Measurements from ENCODE around the gene AUTS2.

AUTS2 gene

DNA sequence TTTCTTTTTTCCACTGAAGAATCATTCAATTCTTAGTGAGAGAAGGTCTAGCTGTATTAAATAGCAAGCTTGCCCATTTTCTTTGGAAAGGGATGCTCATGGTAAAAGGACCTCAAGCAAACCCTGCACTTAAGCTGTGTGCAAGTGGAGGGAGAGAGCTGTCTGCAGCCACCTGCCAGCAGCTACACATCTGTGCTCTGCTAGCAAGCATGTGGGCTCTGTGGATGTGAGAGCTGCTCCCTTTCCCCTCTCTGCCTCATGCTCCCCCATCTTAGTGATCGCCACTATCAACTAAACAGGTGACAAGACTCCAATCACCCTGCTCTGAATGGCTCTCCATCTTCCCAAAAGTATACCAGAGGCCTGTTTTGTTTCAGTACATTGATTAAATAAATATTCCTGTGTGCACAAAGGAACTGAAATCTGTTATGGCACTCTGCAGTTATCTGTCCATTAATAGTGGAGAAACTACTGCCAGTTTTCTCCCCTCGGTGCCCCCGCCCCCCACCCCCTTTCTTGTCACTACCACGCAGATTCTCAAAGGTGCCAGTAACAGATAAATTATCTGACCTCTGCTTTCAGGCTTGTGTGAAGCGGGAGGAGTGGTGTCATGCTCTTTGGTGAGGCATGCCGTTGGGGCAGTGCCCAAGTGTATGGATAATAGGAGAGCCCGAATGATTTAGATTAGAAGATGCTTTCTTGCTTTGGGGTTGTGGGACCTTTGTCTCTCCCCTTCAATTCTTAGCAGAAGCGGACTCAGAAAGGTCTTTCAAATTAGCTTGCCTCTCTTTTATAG, 26.4 kb downstream of the AUTS2 start:
- H3K27ac ChIP-seq (ENCODE audit: low read length), result no peak overlapping the region

DNA sequence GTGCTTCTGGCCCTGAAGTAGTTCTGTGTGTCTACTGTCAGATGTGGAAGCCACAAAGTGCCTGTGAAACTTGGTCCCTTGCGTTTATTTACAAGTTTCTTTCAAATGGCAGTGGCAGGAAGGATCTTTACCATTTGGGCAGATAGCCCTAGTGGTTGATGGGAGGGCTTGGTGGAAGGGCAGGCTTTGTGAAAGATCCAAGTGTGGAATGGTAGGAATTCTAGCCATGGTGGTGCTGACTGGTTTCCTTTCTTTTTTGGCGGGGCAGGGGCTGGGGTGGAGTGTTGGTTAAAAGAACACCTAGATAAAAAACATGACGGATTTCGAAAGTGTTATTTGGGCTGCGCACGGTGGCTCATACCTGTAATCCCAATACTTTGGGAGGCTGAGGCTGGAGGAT, 27.0 kb downstream of the AUTS2 start:
- H3K4me3 ChIP-seq (ENCODE audit: low read length in 2 of 2), result no peak overlapping the region
- no peaks in the 10 kb centered on the region for H3K9me3 ChIP-seq (ENCODE audit: control insufficient read depth in 2 of 2, low read length in 2 of 2)
- no peaks in the 10 kb centered on the region for H3K36me3 ChIP-seq (ENCODE audit: control insufficient read depth in 2 of 2, insufficient read depth in 2 of 2, low read length in 2 of 2)
- H3K27ac ChIP-seq (ENCODE audit: low read length), result no peak overlapping the region
- H3K27me3 ChIP-seq (ENCODE audit: control insufficient read depth in 1 of 2, insufficient read depth in 2 of 2, low read length in 2 of 2), result no peaks in the 10 kb centered on the region
- no peak overlapping the region for H3K9ac ChIP-seq (ENCODE audit: low read length in 2 of 2)
- peaks cover 2% of the 10 kb centered on the region for H3K4me1 ChIP-seq (ENCODE audit: control insufficient read depth, insufficient read depth, low read length)

More for the DNA sequence above, 26.4 kb downstream of the AUTS2 start:
- H3K27me3 ChIP-seq (ENCODE audit: control insufficient read depth in 1 of 2, insufficient read depth in 2 of 2, low read length in 2 of 2), result no peaks in the 10 kb centered on the region
- H3K4me3 ChIP-seq (ENCODE audit: low read length in 2 of 2), result peak overlapping the region in 1 of 2 donors; percentile 10
- peaks cover 3% of the 10 kb centered on the region for H3K4me1 ChIP-seq (ENCODE audit: control insufficient read depth, insufficient read depth, low read length)
- no peaks in the 10 kb centered on the region for H3K36me3 ChIP-seq (ENCODE audit: control insufficient read depth in 2 of 2, insufficient read depth in 2 of 2, low read length in 2 of 2)
- H3K9ac ChIP-seq (ENCODE audit: low read length in 2 of 2), result no peak overlapping the region
- no peaks in the 10 kb centered on the region for H3K9me3 ChIP-seq (ENCODE audit: control insufficient read depth in 2 of 2, low read length in 2 of 2)

DNA sequence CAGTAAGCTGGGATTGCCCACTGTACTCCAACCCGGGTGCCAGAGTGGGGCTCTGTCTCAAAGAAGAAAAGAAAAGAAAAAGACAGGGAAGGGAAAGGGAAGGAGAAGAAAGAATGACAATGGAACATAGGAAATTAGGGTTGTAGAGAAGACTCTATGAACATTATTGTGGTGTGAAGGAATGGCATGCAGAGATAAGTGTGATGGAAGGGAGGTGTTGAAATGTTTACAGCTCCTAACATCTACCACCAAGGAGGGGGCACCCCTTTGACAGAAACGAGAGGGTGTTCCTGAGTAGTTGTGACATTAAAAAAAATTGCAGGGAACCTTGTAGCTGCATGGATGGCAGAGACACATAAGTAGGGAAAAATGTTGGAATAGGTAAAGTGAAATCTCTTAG, 27.5 kb downstream of the AUTS2 start:
- no peak overlapping the region for H3K27ac ChIP-seq (ENCODE audit: low read length)
- H3K4me3 ChIP-seq (ENCODE audit: low read length in 2 of 2), result no peak overlapping the region

DNA sequence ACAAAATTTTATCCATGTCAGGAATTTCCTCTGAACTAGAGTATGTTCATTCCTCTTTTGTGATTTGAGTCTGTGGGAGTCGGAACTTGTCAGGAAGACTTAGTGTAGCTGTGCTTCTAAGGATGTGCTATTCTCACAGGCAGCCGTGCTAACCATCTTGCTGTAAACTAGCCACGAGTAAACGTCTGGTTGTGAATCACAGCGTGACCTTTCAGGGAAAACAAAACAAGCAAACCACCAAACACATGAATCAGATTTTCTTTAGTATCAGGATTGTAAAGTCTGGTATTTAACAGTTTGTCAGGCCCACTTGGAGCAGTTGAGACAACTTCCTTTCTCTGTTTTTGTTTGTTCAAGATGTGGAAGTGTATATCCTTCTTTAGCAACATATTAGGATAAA, 32.0 kb downstream of the AUTS2 start:
- no peaks in the 10 kb centered on the region for H3K27me3 ChIP-seq (ENCODE audit: control insufficient read depth in 1 of 2, insufficient read depth in 2 of 2, low read length in 2 of 2)
- no peaks in the 10 kb centered on the region for H3K9me3 ChIP-seq (ENCODE audit: control insufficient read depth in 2 of 2, low read length in 2 of 2)
- peaks cover 2% of the 10 kb centered on the region for H3K4me1 ChIP-seq (ENCODE audit: control insufficient read depth, insufficient read depth, low read length)
- H3K36me3 ChIP-seq (ENCODE audit: control insufficient read depth in 2 of 2, insufficient read depth in 2 of 2, low read length in 2 of 2), result no peaks in the 10 kb centered on the region
- H3K27ac ChIP-seq (ENCODE audit: low read length), result no peak overlapping the region
- no peak overlapping the region for H3K9ac ChIP-seq (ENCODE audit: low read length in 2 of 2)
- no peak overlapping the region for H3K4me3 ChIP-seq (ENCODE audit: low read length in 2 of 2)

More for the DNA sequence above, 27.5 kb downstream of the AUTS2 start:
- Histone ChIP-seq H3K36me3 (ENCODE audit: control insufficient read depth in 2 of 2, insufficient read depth in 2 of 2, low read length in 2 of 2) (no peaks in the 10 kb centered on the region), H3K9ac (ENCODE audit: low read length in 2 of 2) (no peak overlapping the region), H3K4me1 (ENCODE audit: control insufficient read depth, insufficient read depth, low read length) (peaks cover 2% of the 10 kb centered on the region), H3K9me3 (ENCODE audit: control insufficient read depth in 2 of 2, low read length in 2 of 2) (no peaks in the 10 kb centered on the region), H3K27me3 (ENCODE audit: control insufficient read depth in 1 of 2, insufficient read depth in 2 of 2, low read length in 2 of 2) (no peaks in the 10 kb centered on the region)

- Histone ChIP-seq H3K4me1 (ENCODE audit: control insufficient read depth, insufficient read depth, low read length) (peaks cover 3% of the 10 kb centered on the region), H3K9me3 (ENCODE audit: control insufficient read depth in 2 of 2, low read length in 2 of 2) (no peaks in the 10 kb centered on the region), H3K27me3 (ENCODE audit: control insufficient read depth in 1 of 2, insufficient read depth in 2 of 2, low read length in 2 of 2) (no peaks in the 10 kb centered on the region), H3K27ac (ENCODE audit: low read length) (no peak overlapping the region), H3K36me3 (ENCODE audit: control insufficient read depth in 2 of 2, insufficient read depth in 2 of 2, low read length in 2 of 2) (no peaks in the 10 kb centered on the region), H3K4me3 (ENCODE audit: low read length in 2 of 2) (no peak overlapping the region), H3K9ac (ENCODE audit: low read length in 2 of 2) (no peak overlapping the region)
Measured at GRCh38 chr7:69631131-69631530, 32.9 kb downstream of the AUTS2 start.

- Histone ChIP-seq H3K27ac (ENCODE audit: low read length) (no peak overlapping the region), H3K9ac (ENCODE audit: low read length in 2 of 2) (no peak overlapping the region), H3K4me1 (ENCODE audit: control insufficient read depth, insufficient read depth, low read length) (peaks cover 3% of the 10 kb centered on the region), H3K27me3 (ENCODE audit: control insufficient read depth in 1 of 2, insufficient read depth in 2 of 2, low read length in 2 of 2) (no peaks in the 10 kb centered on the region), H3K4me3 (ENCODE audit: low read length in 2 of 2) (no peak overlapping the region), H3K9me3 (ENCODE audit: control insufficient read depth in 2 of 2, low read length in 2 of 2) (no peaks in the 10 kb centered on the region), H3K36me3 (ENCODE audit: control insufficient read depth in 2 of 2, insufficient read depth in 2 of 2, low read length in 2 of 2) (no peaks in the 10 kb centered on the region)
Measured at GRCh38 chr7:69632280-69632679, 34.0 kb downstream of the AUTS2 start.

DNA sequence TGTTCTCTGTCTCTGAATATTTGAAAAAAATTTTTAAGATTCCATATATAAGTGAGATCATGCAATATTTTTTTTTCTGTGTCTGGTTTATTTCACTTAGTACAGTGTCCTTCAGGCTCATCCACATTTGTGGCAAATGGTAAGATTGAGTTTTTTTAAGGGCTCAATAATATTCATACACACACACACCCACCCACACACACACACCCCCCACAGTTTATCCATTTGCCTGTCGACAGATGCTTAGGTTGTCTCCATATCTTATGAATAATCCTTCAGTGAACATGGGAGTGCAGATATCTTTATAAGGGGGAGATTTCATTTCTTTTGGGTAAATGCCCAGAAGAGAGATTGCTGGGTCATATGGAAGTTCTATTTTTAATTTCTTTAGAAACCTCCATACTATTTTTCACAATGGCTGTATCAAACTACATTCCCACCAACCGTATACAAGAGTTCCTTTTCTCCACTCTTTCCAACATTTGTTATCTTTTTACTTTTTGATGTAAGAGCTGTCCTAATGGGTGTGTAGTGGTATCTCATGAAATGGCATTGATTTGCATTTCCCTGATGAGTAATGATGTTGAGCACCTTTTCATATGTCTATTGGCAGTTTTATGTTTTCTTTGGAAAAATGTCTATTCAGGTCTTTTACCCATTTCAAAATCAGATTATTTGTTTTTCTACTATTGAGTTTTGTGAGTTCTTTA, 35.0 kb downstream of the AUTS2 start:
- H3K9ac ChIP-seq (ENCODE audit: low read length in 2 of 2), result no peak overlapping the region
- no peak overlapping the region for H3K27ac ChIP-seq (ENCODE audit: low read length)
- H3K9me3 ChIP-seq (ENCODE audit: control insufficient read depth in 2 of 2, low read length in 2 of 2), result no peaks in the 10 kb centered on the region
- no peak overlapping the region for H3K4me3 ChIP-seq (ENCODE audit: low read length in 2 of 2)
- no peaks in the 10 kb centered on the region for H3K36me3 ChIP-seq (ENCODE audit: control insufficient read depth in 2 of 2, insufficient read depth in 2 of 2, low read length in 2 of 2)
- no peaks in the 10 kb centered on the region for H3K27me3 ChIP-seq (ENCODE audit: control insufficient read depth in 1 of 2, insufficient read depth in 2 of 2, low read length in 2 of 2)
- peaks cover 3% of the 10 kb centered on the region for H3K4me1 ChIP-seq (ENCODE audit: control insufficient read depth, insufficient read depth, low read length)

- H3K36me3 ChIP-seq (ENCODE audit: control insufficient read depth in 2 of 2, insufficient read depth in 2 of 2, low read length in 2 of 2), result no peaks in the 10 kb centered on the region
- H3K27ac ChIP-seq (ENCODE audit: low read length), result no peak overlapping the region
- H3K4me3 ChIP-seq (ENCODE audit: low read length in 2 of 2), result no peak overlapping the region
- H3K9me3 ChIP-seq (ENCODE audit: control insufficient read depth in 2 of 2, low read length in 2 of 2), result no peaks in the 10 kb centered on the region
- no peaks in the 10 kb centered on the region for H3K27me3 ChIP-seq (ENCODE audit: control insufficient read depth in 1 of 2, insufficient read depth in 2 of 2, low read length in 2 of 2)
- H3K4me1 ChIP-seq (ENCODE audit: control insufficient read depth, insufficient read depth, low read length), result peaks cover 3% of the 10 kb centered on the region
- H3K9ac ChIP-seq (ENCODE audit: low read length in 2 of 2), result no peak overlapping the region
Measured at GRCh38 chr7:69635555-69636185, 37.4 kb downstream of the AUTS2 start.

GRCh38 chr7:69638674-69639073, 40.4 kb downstream of the AUTS2 start:
- no peak overlapping the region for H3K9ac ChIP-seq (ENCODE audit: low read length in 2 of 2)
- peaks cover 3% of the 10 kb centered on the region for H3K4me1 ChIP-seq (ENCODE audit: control insufficient read depth, insufficient read depth, low read length)
- H3K27me3 ChIP-seq (ENCODE audit: control insufficient read depth in 1 of 2, insufficient read depth in 2 of 2, low read length in 2 of 2), result no peaks in the 10 kb centered on the region
- H3K4me3 ChIP-seq (ENCODE audit: low read length in 2 of 2), result no peak overlapping the region
- no peaks in the 10 kb centered on the region for H3K9me3 ChIP-seq (ENCODE audit: control insufficient read depth in 2 of 2, low read length in 2 of 2)
- H3K27ac ChIP-seq (ENCODE audit: low read length), result no peak overlapping the region
- no peaks in the 10 kb centered on the region for H3K36me3 ChIP-seq (ENCODE audit: control insufficient read depth in 2 of 2, insufficient read depth in 2 of 2, low read length in 2 of 2)

DNA sequence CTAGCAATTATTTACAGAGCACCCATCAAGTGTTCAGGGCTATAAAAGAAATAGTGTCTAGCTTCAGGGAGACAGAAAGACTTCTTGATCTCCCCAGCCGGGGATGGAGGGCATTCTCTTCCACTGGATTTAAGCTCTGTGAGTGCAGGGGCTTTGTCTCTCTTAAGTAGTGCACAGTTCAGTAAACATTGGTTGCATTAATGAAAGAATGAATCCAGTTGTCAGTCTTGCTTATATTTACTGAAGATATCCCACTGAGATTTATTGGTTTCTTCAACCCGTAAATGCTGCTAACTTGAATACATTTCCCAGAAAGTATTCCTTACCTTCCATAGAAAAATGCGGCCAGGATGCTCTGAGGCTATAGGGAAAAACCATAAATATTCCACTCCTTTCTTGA, 41.9 kb downstream of the AUTS2 start:
- no peak overlapping the region for H3K27ac ChIP-seq (ENCODE audit: low read length)
- no peak overlapping the region for H3K4me3 ChIP-seq (ENCODE audit: low read length in 2 of 2)
- H3K36me3 ChIP-seq (ENCODE audit: control insufficient read depth in 2 of 2, insufficient read depth in 2 of 2, low read length in 2 of 2), result no peaks in the 10 kb centered on the region
- no peaks in the 10 kb centered on the region for H3K27me3 ChIP-seq (ENCODE audit: control insufficient read depth in 1 of 2, insufficient read depth in 2 of 2, low read length in 2 of 2)
- H3K4me1 ChIP-seq (ENCODE audit: control insufficient read depth, insufficient read depth, low read length), result peaks cover 3% of the 10 kb centered on the region
- no peak overlapping the region for H3K9ac ChIP-seq (ENCODE audit: low read length in 2 of 2)
- H3K9me3 ChIP-seq (ENCODE audit: control insufficient read depth in 2 of 2, low read length in 2 of 2), result no peaks in the 10 kb centered on the region
